GM18505 (cell line): Measurements from ENCODE around the gene DENND2A.
"Not testable (repeated sequence)": the region's sequence is repeated elsewhere in the genome, so short reads cannot be mapped to it uniquely, and the experiment has no call there.

Source experiments
- ATAC-seq: cut with Tn5 transposase; IDR thresholded peaks from one replicate; pipeline ENCODE4 v1.9.1; 2021; ENCODE audit not compliant: unreplicated experiment
- POLR2A ChIP-seq: IDR thresholded peaks from 4 replicates; pipeline ENCODE4 v1.6.1; 2011; ENCODE audit warnings: borderline replicate concordance; ENCODE audit not compliant: insufficient read depth, insufficient read length; ENCODE audit errors: extremely low read depth

Gene DENND2A

GRCh38 chr7:140559410-140559809, 81.2 kb downstream of the DENND2A start:
- TF ChIP-seq POLR2A = no peak
- no peak for ATAC-seq

- TF ChIP-seq POLR2A = no peak
- ATAC-seq = no peak
Measured at GRCh38 chr7:140557809-140558518, 82.6 kb downstream of the DENND2A start.

GRCh38 chr7:140557069-140557468, 83.5 kb downstream of the DENND2A start:
- no peak for TF ChIP-seq POLR2A
- ATAC-seq = no peak

- ATAC-seq = not testable (repeated sequence)
Measured at GRCh38 chr7:140553236-140553635, 87.4 kb downstream of the DENND2A start.

- TF ChIP-seq POLR2A = no peak
- ATAC-seq = no peak
Measured at GRCh38 chr7:140552240-140552679, 88.4 kb downstream of the DENND2A start.

GRCh38 chr7:140551355-140552239, 89.0 kb downstream of the DENND2A start:
- TF ChIP-seq POLR2A = no peak
- no peak for ATAC-seq

- ATAC-seq = no peak
- no peak for TF ChIP-seq POLR2A
Measured at GRCh38 chr7:140546947-140547346, 93.7 kb downstream of the DENND2A start.

- ATAC-seq = no peak
- no peak for TF ChIP-seq POLR2A
Measured at GRCh38 chr7:140544388-140544826, 96.2 kb downstream of the DENND2A start.

GRCh38 chr7:140542228-140542603, 98.4 kb downstream of the DENND2A start:
- no peak for ATAC-seq

GRCh38 chr7:140541513-140542227, 98.9 kb downstream of the DENND2A start:
- no peak for TF ChIP-seq POLR2A
- no peak for ATAC-seq

More at GRCh38 chr7:140542228-140542603, 98.4 kb downstream of the DENND2A start:
- no peak for TF ChIP-seq POLR2A

- TF ChIP-seq POLR2A = no peak
- no peak for ATAC-seq
Measured at GRCh38 chr7:140541176-140541512, 99.5 kb downstream of the DENND2A start.

GRCh38 chr7:140540136-140540777, 100.4 kb downstream of the DENND2A start:
- ATAC-seq = no peak
- no peak for TF ChIP-seq POLR2A

- TF ChIP-seq POLR2A = no peak
- ATAC-seq = no peak
Measured at GRCh38 chr7:140539461-140539860, 101.2 kb downstream of the DENND2A start.
